Testis (tissue), 2 donors: ENCODE data around the gene RRP9.

Experiments
- CTCF ChIP-seq, 3 experiments: fragments of 450-650 bp in 2 of 3; fragments of 200-600 bp in 1 of 3; sonication (generic) in 1 of 3; IDR thresholded peaks; one replicate each; pipeline ENCODE4 v1.5.1; 2016 to 2019; ENCODE audit warnings: antibody characterized with exemption in 3 of 3, mild to moderate bottlenecking in 2 of 3, moderate library complexity in 1 of 3
- POLR2A ChIP-seq: fragments of 450-650 bp; IDR thresholded peaks from one replicate; pipeline ENCODE4 v1.6.1; 2017; ENCODE audit warnings: antibody characterized with exemption, mild to moderate bottlenecking, moderate library complexity

GRCh38 chr3:51938780-51939425 lies 2.8 kb downstream of the RRP9 start:
- TF ChIP-seq POLR2A (no peak), CTCF (IDR thresholded peaks at IDR 0.05) (no peak)
